Non-pigmented ciliary epithelial cell (primary cell): ENCODE data around the gene NKD2.
"Not testable (repeated sequence)": the region's sequence is repeated elsewhere in the genome, so short reads cannot be mapped to it uniquely, and the experiment has no call there.

Experiments
- DNase-seq: peaks from one replicate; pipeline ENCODE4 v3.0.0-alpha.2; 2010; ENCODE audit warnings: low read depth

Gene NKD2

GRCh38 chr5:1008451-1009358 is at the start of gene NKD2:
Gene NKD2 (plus strand): TSS chr5:1008802. CDS start chr5:1009058, 256 bp downstream.
- no peak for DNase-seq

DNA sequence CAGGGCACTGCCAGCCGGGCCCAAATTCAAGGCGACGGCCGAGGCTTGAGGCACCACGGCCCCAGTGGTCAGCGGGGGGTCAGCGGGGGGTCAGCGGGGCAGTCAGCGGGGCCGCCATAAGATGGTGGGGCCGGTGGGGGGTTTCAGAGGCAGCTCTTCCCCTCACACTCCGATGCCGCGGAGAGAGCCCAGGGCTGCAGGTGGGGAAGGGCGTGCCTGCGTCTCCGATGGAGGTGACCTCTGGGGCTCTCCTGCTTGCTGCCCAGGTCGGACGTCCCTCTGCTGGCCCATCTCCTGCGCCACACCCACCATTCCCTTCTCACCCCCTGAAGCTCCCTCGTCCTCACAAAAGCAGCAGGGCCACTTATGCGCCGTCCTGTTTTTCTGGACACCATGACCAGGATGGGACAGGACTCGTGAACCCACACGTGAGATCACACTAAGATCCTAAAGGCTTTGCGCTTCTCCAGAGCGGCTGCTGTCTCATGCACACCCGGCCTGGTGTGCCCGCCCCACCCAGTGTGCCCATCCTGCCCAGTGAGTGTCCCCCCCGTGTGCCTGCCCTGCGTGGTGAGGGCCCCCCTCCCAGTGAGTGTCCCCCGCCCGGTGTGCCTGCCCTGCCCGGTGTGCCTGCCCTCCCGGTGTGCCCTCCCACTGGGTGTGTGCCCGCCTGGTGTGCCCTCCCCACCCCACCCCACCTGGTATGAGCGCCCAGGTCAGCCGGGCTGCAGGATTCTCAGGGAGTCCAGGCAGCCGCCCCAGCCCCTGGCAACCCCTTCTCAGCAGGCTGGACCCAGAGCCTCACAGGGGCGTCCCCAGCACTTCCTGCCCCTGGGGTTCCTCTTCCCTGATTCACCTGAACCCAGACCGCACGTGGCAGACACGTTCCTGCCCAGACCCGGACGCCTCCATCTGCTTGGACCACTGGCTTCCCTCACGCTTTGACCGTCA is 48.7 kb upstream of the NKD2 start:
- no peak for DNase-seq

GRCh38 chr5:960551-960950 is 48.1 kb upstream of the NKD2 start:
- DNase-seq = no peak

GRCh38 chr5:961002-961710 is 47.4 kb upstream of the NKD2 start:
- no peak for DNase-seq

DNA sequence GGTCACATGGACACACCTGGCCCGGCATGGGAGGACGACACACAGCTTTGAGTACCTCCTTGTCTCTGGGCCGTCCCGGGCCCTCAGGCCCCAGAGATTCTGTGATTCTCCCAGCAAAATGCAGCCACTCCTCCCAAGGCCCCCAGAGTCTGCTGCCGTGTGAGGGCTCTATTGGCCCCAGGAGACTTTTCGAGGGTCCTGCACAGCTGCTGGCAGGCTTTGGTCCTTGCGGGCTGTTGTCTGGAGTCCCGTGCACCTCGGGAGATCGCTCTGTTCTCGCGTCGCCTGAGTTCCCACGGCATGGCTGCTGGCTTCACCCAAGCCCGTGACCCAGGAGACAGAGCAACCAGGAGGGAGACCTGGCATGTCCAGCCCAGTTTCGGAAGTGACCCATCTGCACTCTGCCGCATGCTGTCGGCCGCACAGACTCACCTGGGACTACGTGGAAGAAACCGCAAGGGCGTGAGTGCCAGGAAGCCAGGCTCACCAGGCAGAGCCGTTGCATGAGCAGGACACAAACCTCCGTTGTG is 46.8 kb upstream of the NKD2 start:
- DNase-seq = no peak

DNA sequence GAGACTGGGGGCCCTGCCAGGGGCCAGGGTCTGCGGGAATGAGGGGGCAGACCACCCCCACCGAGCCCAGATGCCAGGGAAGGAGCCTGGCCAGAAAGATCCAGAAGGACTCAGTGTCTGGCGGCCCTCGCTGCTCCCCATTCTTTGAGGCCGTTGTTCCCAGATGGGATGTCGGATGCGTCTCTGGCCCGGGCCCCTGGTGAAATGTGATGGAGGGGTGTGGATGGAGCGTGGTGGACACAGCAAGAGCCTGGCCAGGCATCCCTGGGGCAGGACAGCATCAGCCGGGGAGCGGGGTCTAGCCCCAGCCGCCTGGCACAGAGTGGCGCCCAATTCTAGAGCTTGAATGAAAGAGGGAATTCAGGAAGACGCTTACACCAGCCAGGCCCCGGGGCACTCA is 46.2 kb upstream of the NKD2 start:
- no peak for DNase-seq

DNA sequence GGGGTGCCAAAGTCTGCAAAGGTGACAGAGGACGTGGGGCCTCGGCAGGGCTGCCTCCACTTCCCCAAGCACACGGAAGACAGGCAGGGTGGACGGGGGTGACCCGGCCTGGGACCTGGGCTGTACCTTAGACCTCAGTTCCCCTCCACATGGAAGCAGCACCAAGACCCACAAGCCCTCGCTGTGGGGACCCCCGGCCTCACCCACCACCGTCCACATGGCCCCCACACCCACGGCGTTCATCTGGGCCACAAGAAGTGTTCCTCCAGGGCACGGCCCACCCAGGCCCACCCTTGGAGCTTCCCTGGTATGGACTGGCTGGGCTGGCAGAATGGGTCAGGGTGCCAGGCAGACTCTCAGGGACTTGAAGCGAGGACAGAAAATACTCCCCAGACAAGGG is 45.8 kb upstream of the NKD2 start:
- DNase-seq = no peak

DNA sequence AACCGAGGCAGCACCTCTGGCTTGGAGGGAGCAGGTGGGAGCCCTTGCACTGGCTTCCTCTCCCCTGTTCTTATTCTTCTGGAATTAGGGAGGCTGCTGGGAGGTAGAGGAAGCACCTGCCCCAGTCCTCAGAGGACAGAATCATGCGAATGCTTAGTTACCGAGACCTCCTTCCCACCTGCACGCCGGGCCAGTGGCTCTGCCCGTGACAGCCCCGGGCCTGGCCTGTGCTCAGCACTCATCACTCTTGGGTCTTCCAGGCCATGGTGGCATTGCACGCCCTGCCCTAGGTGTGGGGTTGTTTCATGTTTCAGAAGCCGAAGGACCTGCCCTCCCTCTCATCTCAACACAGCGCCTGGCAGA is 45.3 kb upstream of the NKD2 start:
- no peak for DNase-seq

DNA sequence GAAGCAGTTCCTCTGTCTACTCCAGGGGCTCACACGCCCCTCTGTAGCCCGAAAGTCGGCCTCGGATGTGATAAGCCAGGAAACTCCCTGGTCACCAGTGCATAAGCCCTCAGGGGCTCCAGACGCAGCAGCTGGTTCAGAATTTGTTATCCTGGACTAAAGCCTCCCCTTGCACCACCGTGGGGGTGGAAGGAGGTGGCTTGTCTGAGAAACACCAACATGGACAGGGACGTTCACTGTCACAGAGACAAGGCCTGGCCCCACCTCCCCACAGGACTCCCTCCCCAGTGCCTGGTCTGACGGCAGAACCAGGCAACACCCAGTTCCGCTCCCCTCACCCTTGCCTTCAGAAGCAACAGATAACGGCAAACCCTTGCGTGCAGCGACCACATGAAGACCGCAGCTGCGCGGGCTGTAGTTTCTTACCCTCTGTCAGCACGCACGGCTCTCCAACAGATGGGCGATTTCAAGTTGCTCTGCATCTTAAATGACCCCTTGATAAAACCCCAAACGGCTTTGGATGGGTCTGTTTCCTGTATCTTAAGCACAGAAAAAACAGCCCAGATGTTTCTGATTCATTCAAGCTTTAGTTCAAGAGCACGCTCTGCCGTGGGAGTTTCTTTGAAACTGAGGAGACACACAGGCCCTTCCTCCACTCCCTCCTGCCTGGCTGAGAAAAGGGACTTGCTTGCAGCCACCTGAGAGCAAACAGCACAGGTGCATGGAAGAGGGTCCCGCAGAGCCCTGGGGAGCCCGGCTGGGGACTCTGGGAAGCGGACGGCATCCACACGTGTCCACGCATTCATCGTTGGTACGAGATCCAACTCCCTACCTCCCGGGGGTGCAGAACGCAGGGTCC is 44.7 kb upstream of the NKD2 start:
- no peak for DNase-seq

DNA sequence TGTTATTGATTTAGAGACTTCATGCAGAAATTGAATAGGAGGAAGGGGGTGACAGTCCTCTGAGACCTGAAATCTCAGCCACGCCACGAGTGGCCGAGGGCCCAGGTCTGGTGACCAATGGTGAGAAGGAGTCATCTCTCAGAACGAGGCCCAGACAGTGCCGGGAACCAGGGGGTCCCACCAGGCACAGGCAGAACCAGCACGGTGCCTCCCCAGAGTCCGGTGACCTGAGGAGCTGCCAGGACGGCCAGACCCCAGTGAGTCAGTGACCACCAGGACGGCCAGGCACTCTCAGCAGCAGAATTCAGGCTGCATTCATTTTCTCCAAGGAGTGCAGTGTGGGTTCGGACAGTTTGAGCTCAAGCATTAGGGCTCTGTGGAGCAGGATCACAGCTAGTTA is 43.8 kb upstream of the NKD2 start:
- DNase-seq = no peak

GRCh38 chr5:965604-966344 is 42.8 kb upstream of the NKD2 start:
- no peak for DNase-seq

GRCh38 chr5:966345-966710 is 42.3 kb upstream of the NKD2 start:
- DNase-seq = no peak

DNA sequence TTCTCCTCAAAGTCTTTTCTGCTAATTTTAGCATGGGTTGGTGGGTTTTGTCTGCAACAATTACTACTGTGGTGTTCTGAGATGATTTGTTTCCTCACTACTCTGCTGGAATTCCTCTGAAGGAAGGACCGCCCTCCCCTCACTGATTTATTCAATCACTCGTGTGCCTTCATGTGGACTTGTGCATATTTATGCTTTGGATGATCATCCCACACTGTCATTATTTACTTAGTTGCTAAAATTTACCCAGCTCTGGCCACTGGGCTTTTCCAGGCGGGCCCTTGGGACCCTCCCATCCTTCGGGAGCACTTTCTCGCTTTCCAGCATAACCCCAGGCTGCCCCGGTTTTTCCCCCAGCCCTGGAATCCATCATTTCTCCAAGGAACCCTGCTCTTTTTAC is 41.7 kb upstream of the NKD2 start:
- no peak for DNase-seq

GRCh38 chr5:968881-969280 is 39.7 kb upstream of the NKD2 start:
- DNase-seq = no peak

GRCh38 chr5:969408-969839 is 39.2 kb upstream of the NKD2 start:
- no peak for DNase-seq

- DNase-seq = not testable (repeated sequence)
Measured at GRCh38 chr5:972575-972974, 36.0 kb upstream of the NKD2 start.

DNA sequence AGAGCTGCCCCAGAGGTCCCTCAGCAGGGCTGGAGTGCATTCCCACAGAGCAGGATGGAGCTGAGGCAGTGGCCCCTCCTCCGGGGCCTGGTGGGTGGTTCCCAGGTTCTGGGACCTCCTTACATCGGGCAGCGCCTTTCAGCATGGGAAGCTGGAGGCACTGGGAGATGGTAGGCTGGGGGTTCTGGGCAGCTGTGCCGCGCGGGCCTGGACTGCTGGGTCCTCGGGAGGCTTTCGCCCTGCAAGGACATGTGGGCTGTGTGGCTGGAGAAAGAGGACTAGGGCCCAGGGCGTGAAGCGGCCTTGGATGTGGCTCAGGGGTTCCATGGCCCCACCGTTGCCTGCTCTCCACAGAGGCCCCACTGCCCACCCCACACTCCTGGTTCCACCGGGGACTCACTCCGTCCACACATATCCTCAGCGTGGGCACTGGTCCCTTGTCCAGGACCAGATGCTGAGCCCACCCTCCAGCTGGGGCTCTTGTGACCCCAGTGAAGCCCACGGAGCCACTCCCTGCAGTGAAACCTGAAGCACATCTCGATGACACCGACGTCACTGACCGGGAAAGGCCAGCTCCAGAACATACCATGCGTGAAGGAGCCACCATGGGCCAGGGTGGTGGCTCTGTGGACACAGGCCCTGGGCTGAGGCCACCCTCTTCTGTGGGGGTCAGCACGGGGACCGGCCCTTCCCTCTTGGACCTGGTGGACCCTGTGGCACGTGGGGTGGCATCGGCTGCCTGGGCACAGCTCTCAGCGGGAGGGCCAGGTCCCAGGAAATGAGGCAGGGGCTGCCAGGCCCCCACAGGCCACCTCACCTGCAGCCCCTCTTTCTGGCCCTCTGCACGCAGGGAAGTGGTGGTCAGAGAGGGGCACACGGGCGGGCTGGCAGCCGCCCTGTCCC is 31.5 kb upstream of the NKD2 start:
- no peak for DNase-seq

DNA sequence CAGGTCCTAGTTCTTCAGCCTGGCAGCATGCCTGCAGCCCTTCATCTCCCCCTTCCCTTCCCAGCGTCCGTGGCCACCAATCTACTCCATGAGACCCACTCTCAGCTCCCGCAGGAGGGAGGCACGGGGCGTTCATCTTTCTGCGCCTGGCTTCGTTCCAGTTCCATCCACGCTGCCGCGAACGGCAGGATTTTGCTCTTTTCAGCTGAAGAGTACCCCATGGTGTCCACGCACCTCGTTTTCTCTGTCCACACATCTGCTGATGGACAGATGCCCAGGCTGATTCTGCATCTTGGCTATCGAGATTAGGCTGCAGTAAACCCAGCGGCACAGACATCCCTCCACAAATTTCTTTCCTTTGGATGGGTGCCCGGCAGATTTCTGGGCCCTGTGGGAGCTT is 30.5 kb upstream of the NKD2 start:
- no peak for DNase-seq

DNA sequence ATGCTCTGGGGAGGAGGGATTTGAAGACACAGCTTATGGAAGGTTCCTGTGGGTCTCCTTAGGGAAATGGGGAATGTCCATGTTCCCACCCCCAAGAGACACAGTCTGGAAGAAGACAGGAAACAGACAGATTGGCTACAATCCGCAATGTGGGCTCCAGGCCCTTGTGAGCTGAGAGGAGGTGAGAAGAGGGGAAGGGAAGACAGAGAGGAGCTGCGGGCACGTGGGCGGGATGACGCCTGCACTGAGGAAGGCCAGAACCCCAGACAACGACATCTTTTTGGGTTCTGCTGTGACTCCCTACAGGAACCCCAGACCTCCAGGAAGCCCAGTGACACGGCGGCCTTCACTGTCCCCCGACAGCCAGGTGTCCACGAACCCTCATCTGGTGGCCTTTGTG is 29.9 kb upstream of the NKD2 start:
- DNase-seq = no peak
